ENCODE data around the gene SMAD2. TPM values are rescaled to one million over a fixed set of nuclear protein-coding genes. Genes with fewer than 3 reads are reported as not detected.

The SMAD2 gene
- total RNA-seq, 1 experiment from 2014 or later, result 105 TPM

- in situ Hi-C loops (cut with HindIII; ENCODE audit: low pct_unique_long_range_greater_than_20kb, low sequenced_read_pairs), result no loop called here
- DNase-seq (ENCODE audit: low read depth, low spot score), result no peak
These were observed 6.5 kb upstream of the SMAD2 start for GRCh38 chr18:47936952-47937351.

- in situ Hi-C loops (cut with HindIII; ENCODE audit: low pct_unique_long_range_greater_than_20kb, low sequenced_read_pairs), result no loop called here
- DNase-seq (ENCODE audit: low read depth, low spot score), result peak; percentile 36
These were observed 5.0 kb upstream of the SMAD2 start for GRCh38 chr18:47935321-47936055.

- in situ Hi-C loops (cut with HindIII; ENCODE audit: low pct_unique_long_range_greater_than_20kb, low sequenced_read_pairs), result no loop called here
These were observed 2.1 kb upstream of the SMAD2 start for GRCh38 chr18:47932603-47933002.

GRCh38 chr18:47932190-47932589, 1.7 kb upstream of the SMAD2 start:
- in situ Hi-C loops (cut with HindIII; ENCODE audit: low pct_unique_long_range_greater_than_20kb, low sequenced_read_pairs), result no loop called here

More at GRCh38 chr18:47932603-47933002, 2.1 kb upstream of the SMAD2 start:
- no peak for DNase-seq (ENCODE audit: low read depth, low spot score)

GRCh38 chr18:47931718-47932103, 1.3 kb upstream of the SMAD2 start:
- in situ Hi-C loops (cut with HindIII; ENCODE audit: low pct_unique_long_range_greater_than_20kb, low sequenced_read_pairs), result no loop called here
- DNase-seq (ENCODE audit: low read depth, low spot score), result no peak

More at GRCh38 chr18:47932190-47932589, 1.7 kb upstream of the SMAD2 start:
- DNase-seq (ENCODE audit: low read depth, low spot score), result no peak

- in situ Hi-C loops (cut with HindIII; ENCODE audit: low pct_unique_long_range_greater_than_20kb, low sequenced_read_pairs), result no loop called here
- peak; percentile 93 for DNase-seq (ENCODE audit: low read depth, low spot score)
These were observed 665 bp upstream of the SMAD2 start for GRCh38 chr18:47930931-47931717.

GRCh38 chr18:47929681-47930198, 719 bp downstream of the SMAD2 start:
- in situ Hi-C loops (cut with HindIII; ENCODE audit: low pct_unique_long_range_greater_than_20kb, low sequenced_read_pairs), result no loop called here
- peak; percentile 49 for DNase-seq (ENCODE audit: low read depth, low spot score)

GRCh38 chr18:47928466-47928865, 2.0 kb downstream of the SMAD2 start:
- DNase-seq (ENCODE audit: low read depth, low spot score), result no peak
- in situ Hi-C loops (cut with HindIII; ENCODE audit: low pct_unique_long_range_greater_than_20kb, low sequenced_read_pairs), result no loop called here

- in situ Hi-C loops (cut with HindIII; ENCODE audit: low pct_unique_long_range_greater_than_20kb, low sequenced_read_pairs), result no loop called here
- no peak for DNase-seq (ENCODE audit: low read depth, low spot score)
These were observed 4.2 kb downstream of the SMAD2 start for GRCh38 chr18:47926101-47926850.

- in situ Hi-C loops (cut with HindIII; ENCODE audit: low pct_unique_long_range_greater_than_20kb, low sequenced_read_pairs), result no loop called here
These were observed 10.5 kb downstream of the SMAD2 start for GRCh38 chr18:47919916-47920315.

GRCh38 chr18:47917923-47918610, 12.4 kb downstream of the SMAD2 start:
- DNase-seq (ENCODE audit: low read depth, low spot score), result no peak
- in situ Hi-C loops (cut with HindIII; ENCODE audit: low pct_unique_long_range_greater_than_20kb, low sequenced_read_pairs), result no loop called here

More at GRCh38 chr18:47919916-47920315, 10.5 kb downstream of the SMAD2 start:
- DNase-seq (ENCODE audit: low read depth, low spot score), result peak; percentile 12

GRCh38 chr18:47915930-47916329, 14.5 kb downstream of the SMAD2 start:
- in situ Hi-C loops (cut with HindIII; ENCODE audit: low pct_unique_long_range_greater_than_20kb, low sequenced_read_pairs), result no loop called here
- DNase-seq (ENCODE audit: low read depth, low spot score), result no peak

- in situ Hi-C loops (cut with HindIII; ENCODE audit: low pct_unique_long_range_greater_than_20kb, low sequenced_read_pairs), result no loop called here
- DNase-seq (ENCODE audit: low read depth, low spot score), result peak; percentile 9
These were observed 15.2 kb downstream of the SMAD2 start for GRCh38 chr18:47915229-47915628.

GRCh38 chr18:47912794-47913585, 17.5 kb downstream of the SMAD2 start:
- peak; percentile 67 for DNase-seq (ENCODE audit: low read depth, low spot score)
- in situ Hi-C loops (cut with HindIII; ENCODE audit: low pct_unique_long_range_greater_than_20kb, low sequenced_read_pairs), result no loop called here

GRCh38 chr18:47912343-47912742, 18.1 kb downstream of the SMAD2 start:
- in situ Hi-C loops (cut with HindIII; ENCODE audit: low pct_unique_long_range_greater_than_20kb, low sequenced_read_pairs), result no loop called here

GRCh38 chr18:47911877-47912276, 18.6 kb downstream of the SMAD2 start:
- DNase-seq (ENCODE audit: low read depth, low spot score), result no peak
- in situ Hi-C loops (cut with HindIII; ENCODE audit: low pct_unique_long_range_greater_than_20kb, low sequenced_read_pairs), result no loop called here

More at GRCh38 chr18:47912343-47912742, 18.1 kb downstream of the SMAD2 start:
- peak; percentile 80 for DNase-seq (ENCODE audit: low read depth, low spot score)

GRCh38 chr18:47909484-47909883, 21.0 kb downstream of the SMAD2 start:
- in situ Hi-C loops (cut with HindIII; ENCODE audit: low pct_unique_long_range_greater_than_20kb, low sequenced_read_pairs), result no loop called here
- DNase-seq (ENCODE audit: low read depth, low spot score), result no peak

All from SK-MEL-5 (cell line).